Trophoblast cell (in vitro differentiated cells and primary cell): ENCODE results near the gene XPO6.

ENCODE experiments used
- DNase-seq, 2 donors: peaks; one replicate each; pipeline ENCODE4 v3.0.0-alpha.2; 2016
- H2AFZ ChIP-seq: 2 replicates; pipeline ENCODE4 v1.6.1; 2013; ENCODE audit warnings: low read length, moderate library complexity, mild to moderate bottlenecking; ENCODE audit not compliant: insufficient read depth, poor library complexity
- H2AK5ac ChIP-seq: 2 replicates; pipeline ENCODE4 v1.6.1; 2013; ENCODE audit warnings: mild to moderate bottlenecking, low read length
- H2BK120ac ChIP-seq: 2 replicates; pipeline ENCODE4 v1.6.1; 2013; ENCODE audit warnings: low read length, mild to moderate bottlenecking, moderate library complexity; ENCODE audit not compliant: insufficient read depth, poor library complexity
- H2BK12ac ChIP-seq: 2 replicates; pipeline ENCODE4 v1.6.1; 2013; ENCODE audit warnings: mild to moderate bottlenecking, low read length, moderate library complexity
- H2BK5ac ChIP-seq: 2 replicates; pipeline ENCODE4 v1.6.1; 2013; ENCODE audit warnings: low read length, low read depth, moderate library complexity, mild to moderate bottlenecking; ENCODE audit not compliant: poor library complexity
- H3K14ac ChIP-seq: 2 replicates; pipeline ENCODE4 v1.6.1; 2013; ENCODE audit warnings: mild to moderate bottlenecking, low read length
- H3K18ac ChIP-seq: 2 replicates; pipeline ENCODE4 v1.6.1; 2013; ENCODE audit warnings: mild to moderate bottlenecking, low read length
- H3K23ac ChIP-seq: 2 replicates; pipeline ENCODE4 v1.6.1; 2013; ENCODE audit warnings: low read length
- H3K27ac ChIP-seq: 2 replicates; pipeline ENCODE4 v1.5.1; 2013; ENCODE audit warnings: low read depth, mild to moderate bottlenecking, inconsistent platforms, low read length, moderate library complexity
- H3K27me3 ChIP-seq: 2 replicates; pipeline ENCODE4 v1.6.1; 2013; ENCODE audit warnings: inconsistent platforms, mild to moderate bottlenecking, low read length, moderate library complexity; ENCODE audit not compliant: insufficient read depth
- H3K36me3 ChIP-seq, 2 experiments: 1 replicate in 1 of 2; 2 replicates in 1 of 2; pipeline ENCODE4 v1.6.1; 2013; ENCODE audit warnings: low read length in 2 of 2, mild to moderate bottlenecking in 2 of 2, moderate library complexity in 1 of 2; ENCODE audit not compliant: insufficient read depth in 2 of 2, control insufficient read depth in 1 of 2
- H3K4ac ChIP-seq: 2 replicates; pipeline ENCODE4 v1.6.1; 2013; ENCODE audit warnings: low read depth, mild to moderate bottlenecking, low read length, moderate library complexity
- H3K4me1 ChIP-seq, 2 experiments: 1 replicate in 1 of 2; 2 replicates in 1 of 2; pipeline ENCODE4 v1.6.1; 2013; ENCODE audit warnings: low read length in 2 of 2, mild to moderate bottlenecking in 2 of 2, moderate library complexity in 1 of 2; ENCODE audit not compliant: insufficient read depth in 2 of 2, control insufficient read depth in 1 of 2
- H3K4me2 ChIP-seq: 2 replicates; pipeline ENCODE4 v1.6.1; 2013; ENCODE audit warnings: inconsistent platforms, mild to moderate bottlenecking, low read length, moderate library complexity
- H3K4me3 ChIP-seq: 2 replicates; pipeline ENCODE4 v1.5.1; 2013; ENCODE audit warnings: mild to moderate bottlenecking, low read depth, low read length, inconsistent platforms
- H3K79me1 ChIP-seq: one replicate; pipeline ENCODE4 v1.6.1; 2013; ENCODE audit warnings: low read length
- H3K79me2 ChIP-seq: 2 replicates; pipeline ENCODE4 v1.6.1; 2013; ENCODE audit warnings: low read length, mild to moderate bottlenecking; ENCODE audit not compliant: control insufficient read depth, insufficient read depth, poor library complexity
- H3K9ac ChIP-seq: 2 replicates; pipeline ENCODE4 v1.6.1; 2013; ENCODE audit warnings: mild to moderate bottlenecking, low read length
- H3K9me3 ChIP-seq: 2 replicates; pipeline ENCODE4 v1.6.1; 2013; ENCODE audit warnings: low read depth, mild to moderate bottlenecking, control low read depth, inconsistent platforms, low read length; ENCODE audit not compliant: insufficient read depth
- H4K12ac ChIP-seq: 2 replicates; pipeline ENCODE4 v1.6.1; 2013; ENCODE audit warnings: low read depth, mild to moderate bottlenecking, low read length, moderate library complexity
- H4K8ac ChIP-seq: 2 replicates; pipeline ENCODE4 v1.6.1; 2013; ENCODE audit warnings: low read depth, mild to moderate bottlenecking, low read length, moderate library complexity
- H4K91ac ChIP-seq: one replicate; pipeline ENCODE4 v1.6.1; 2013; ENCODE audit warnings: low read depth, mild to moderate bottlenecking, low read length, moderate library complexity
- WGBS: extraction: QIAGEN DNeasy Blood & Tissue Kit; methylation state at CpG from one replicate; pipeline ENCODE4 v1.1.7; 2013; ENCODE audit warnings: missing lambda C conversion rate; ENCODE audit not compliant: insufficient read length, insufficient coverage; ENCODE audit errors: extremely low coverage; 5-methylcytosine and 5-hydroxymethylcytosine counted together

XPO6 gene

DNA sequence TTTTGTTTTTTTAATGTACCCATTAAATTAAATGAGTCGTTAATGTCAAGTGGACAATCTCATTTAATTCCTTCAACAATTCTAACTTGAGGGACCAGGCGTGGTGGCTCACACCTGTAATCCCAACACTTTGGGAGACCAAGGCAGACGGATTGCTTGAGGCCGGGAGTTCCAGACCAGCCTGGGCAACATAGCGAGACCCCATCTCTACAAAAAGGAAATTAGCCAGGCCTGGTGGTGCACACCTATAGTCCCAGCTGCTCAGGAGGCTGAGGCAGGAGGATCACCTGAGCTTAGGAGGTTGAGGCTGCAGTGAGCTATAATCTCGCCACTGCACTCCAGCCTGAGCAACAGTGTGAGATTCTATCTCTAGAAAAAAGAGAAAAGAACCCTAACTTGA lies 127.6 kb downstream of the XPO6 start:
- no peak overlapping the region for H4K12ac ChIP-seq
- DNase-seq: no peak
- H3K18ac ChIP-seq: no peak overlapping the region
- no peaks in the 10 kb centered on the region for H3K27me3 ChIP-seq
- H4K8ac ChIP-seq: no peak overlapping the region
- no peak overlapping the region for H3K14ac ChIP-seq
- H2AK5ac ChIP-seq: no peak overlapping the region
- H3K4ac ChIP-seq: no peak overlapping the region
- H3K9me3 ChIP-seq: peaks cover 3% of the 10 kb centered on the region
- no peak overlapping the region for H3K4me2 ChIP-seq
- H3K27ac ChIP-seq: no peak overlapping the region
- H3K9ac ChIP-seq: no peak overlapping the region
- H2BK12ac ChIP-seq: no peak overlapping the region
- no peak overlapping the region for H2BK5ac ChIP-seq
- WGBS: no CpG with 5 or more reads among the region's 6 CpGs
- no peaks in the 10 kb centered on the region for H3K79me1 ChIP-seq
- no peak overlapping the region for H3K23ac ChIP-seq
- no peaks in the 10 kb centered on the region for H3K36me3 ChIP-seq
- H3K4me3 ChIP-seq: no peak overlapping the region
- peaks cover 2 to 7% of the 10 kb centered on the region in 2 experiments for H3K4me1 ChIP-seq
- H2BK120ac ChIP-seq: no peak overlapping the region
- H4K91ac ChIP-seq: no peak overlapping the region
- no peak overlapping the region for H2AFZ ChIP-seq
- no peaks in the 10 kb centered on the region for H3K79me2 ChIP-seq

- Histone ChIP-seq H3K79me2 (no peaks in the 10 kb centered on the region), H3K27ac (peak overlapping the region; percentile 55), H3K9ac (no peak overlapping the region), H2BK120ac (peak overlapping the region; percentile 41), H3K79me1 (no peaks in the 10 kb centered on the region), H3K4me1 (peaks cover 2 to 7% of the 10 kb centered on the region in 2 experiments), H3K14ac (no peak overlapping the region), H2BK12ac (no peak overlapping the region), H2AK5ac (no peak overlapping the region), H3K9me3 (peaks cover 3% of the 10 kb centered on the region), H4K8ac (peak overlapping the region; percentile 53), H3K27me3 (no peaks in the 10 kb centered on the region), H2AFZ (no peak overlapping the region), H3K18ac (no peak overlapping the region), H4K91ac (peak overlapping the region; percentile 42), H2BK5ac (no peak overlapping the region), H3K23ac (no peak overlapping the region), H3K4ac (no peak overlapping the region), H3K4me3 (no peak overlapping the region), H3K4me2 (no peak overlapping the region), H4K12ac (no peak overlapping the region), H3K36me3 (no peaks in the 10 kb centered on the region)
- no CpG with 5 or more reads among the region's 13 CpGs for WGBS
- peak in 1 of 2 donors; percentile 62 for DNase-seq
These were observed 129.1 kb downstream of the XPO6 start for GRCh38 chr16:28082624-28083023.

- Histone ChIP-seq H3K4me2 (no peak overlapping the region), H3K27me3 (no peaks in the 10 kb centered on the region), H4K12ac (no peak overlapping the region), H3K36me3 (no peaks in the 10 kb centered on the region), H3K79me2 (no peaks in the 10 kb centered on the region), H3K79me1 (no peaks in the 10 kb centered on the region), H4K8ac (no peak overlapping the region), H3K27ac (no peak overlapping the region), H3K4me1 (peaks cover 2 to 7% of the 10 kb centered on the region in 2 experiments), H3K23ac (peak overlapping the region; percentile 64), H3K9ac (no peak overlapping the region), H2BK5ac (no peak overlapping the region), H3K9me3 (peaks cover 3% of the 10 kb centered on the region), H3K18ac (no peak overlapping the region), H3K14ac (no peak overlapping the region), H2AFZ (no peak overlapping the region), H2BK12ac (no peak overlapping the region), H2BK120ac (no peak overlapping the region), H2AK5ac (no peak overlapping the region), H3K4ac (no peak overlapping the region), H4K91ac (no peak overlapping the region), H3K4me3 (no peak overlapping the region)
- DNase-seq: no peak
- WGBS: no CpG with 5 or more reads among the region's 9 CpGs
These were observed 130.3 kb downstream of the XPO6 start for GRCh38 chr16:28081391-28081968.

DNA sequence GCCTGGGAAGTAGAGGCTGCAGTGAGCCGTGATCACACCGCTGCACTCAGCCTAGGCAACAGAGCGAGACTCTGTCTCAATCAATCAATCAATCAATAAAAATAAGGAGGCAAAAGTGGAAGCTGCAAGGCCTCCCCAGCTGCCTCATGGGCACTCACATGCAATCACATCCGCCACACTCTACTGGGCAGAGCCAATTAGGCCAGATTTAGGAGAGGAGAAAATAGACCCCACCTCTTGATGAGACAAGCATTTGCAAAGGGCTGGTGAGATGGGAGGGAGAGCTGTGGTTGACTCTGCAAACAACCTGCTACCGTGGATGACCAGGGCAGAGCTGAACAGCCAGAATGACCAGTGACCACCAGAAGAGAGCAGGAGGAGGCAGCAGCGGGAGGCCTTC lies 133.5 kb downstream of the XPO6 start:
- Histone ChIP-seq H3K4ac (no peak overlapping the region), H3K14ac (no peak overlapping the region), H3K9ac (no peak overlapping the region), H2BK12ac (no peak overlapping the region), H3K27me3 (no peaks in the 10 kb centered on the region), H2BK5ac (no peak overlapping the region), H3K23ac (no peak overlapping the region), H2AFZ (no peak overlapping the region), H3K36me3 (no peaks in the 10 kb centered on the region), H3K79me1 (no peaks in the 10 kb centered on the region), H4K91ac (no peak overlapping the region), H3K18ac (no peak overlapping the region), H4K12ac (no peak overlapping the region), H3K4me1 (peaks cover 2 to 7% of the 10 kb centered on the region in 2 experiments), H3K27ac (no peak overlapping the region), H3K4me3 (no peak overlapping the region), H2AK5ac (no peak overlapping the region), H2BK120ac (no peak overlapping the region), H4K8ac (no peak overlapping the region), H3K9me3 (peaks cover 1% of the 10 kb centered on the region), H3K79me2 (no peaks in the 10 kb centered on the region), H3K4me2 (no peak overlapping the region)
- DNase-seq: no peak
- WGBS: no CpG with 5 or more reads among the region's 6 CpGs
